ENCODE measurements around the gene NSG2.
"Not testable (repeated sequence)": the region's sequence is repeated elsewhere in the genome, so short reads cannot be mapped to it uniquely, and the experiment has no call there.

The NSG2 gene

DNA sequence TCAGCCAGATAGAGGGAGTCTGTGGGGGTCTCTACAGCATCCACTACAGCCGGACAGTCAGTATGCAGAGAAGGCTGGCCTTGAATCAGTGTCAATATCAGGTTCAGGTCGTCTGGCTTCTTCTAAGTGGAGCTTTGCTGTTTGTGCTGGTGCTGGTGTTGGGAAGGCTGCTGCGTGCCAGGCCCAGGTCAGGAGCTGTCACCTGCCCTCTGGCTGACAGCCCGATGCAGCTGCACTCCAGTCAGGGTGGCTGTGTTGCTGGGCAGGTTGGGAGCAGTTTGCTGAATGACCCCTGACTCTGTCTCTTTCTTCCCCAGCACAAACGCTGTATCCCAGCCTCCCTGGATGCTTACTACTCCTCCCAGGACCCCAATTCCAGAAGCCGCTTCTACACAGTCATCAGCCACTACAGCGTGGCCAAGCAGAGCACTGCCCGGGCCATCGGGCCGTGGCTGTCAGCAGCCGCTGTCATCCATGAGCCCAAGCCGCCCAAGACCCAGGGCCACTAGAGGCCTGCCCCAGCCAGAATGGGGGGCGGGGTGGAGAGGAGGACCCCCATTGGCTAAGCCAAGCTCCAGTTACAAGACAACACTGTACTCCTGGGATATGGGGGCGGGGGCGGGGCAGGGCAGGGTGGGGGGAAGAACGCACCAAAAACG, 61.6 kb downstream of the NSG2 start:
- no peak for DNase-seq

DNA sequence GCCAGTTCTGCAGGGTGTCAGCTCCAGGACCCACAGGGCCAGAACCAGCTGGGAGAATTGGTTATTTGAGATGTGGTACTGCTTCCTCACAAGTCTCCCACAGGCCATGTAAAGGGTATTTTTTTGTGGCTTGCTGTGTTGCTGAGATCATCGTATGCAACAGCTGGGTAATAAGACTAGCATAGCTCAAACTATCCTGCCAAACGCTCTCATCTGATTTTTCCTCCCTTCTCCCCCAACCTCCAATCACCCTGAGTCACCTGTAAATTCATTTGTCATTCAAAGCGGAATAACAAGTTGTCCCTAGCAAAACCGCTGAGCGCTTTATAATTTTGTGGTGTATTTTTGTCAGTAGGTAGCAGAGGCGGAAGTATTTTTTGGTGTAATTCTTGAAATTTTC, 63.2 kb downstream of the NSG2 start:
- no peak for DNase-seq

- DNase-seq = no peak
Measured at GRCh38 chr5:174109698-174110260, 64.3 kb downstream of the NSG2 start.

- DNase-seq = no peak
Measured at GRCh38 chr5:174110310-174110709, 64.8 kb downstream of the NSG2 start.

GRCh38 chr5:174111287-174111973, 65.9 kb downstream of the NSG2 start:
- DNase-seq = no peak

DNA sequence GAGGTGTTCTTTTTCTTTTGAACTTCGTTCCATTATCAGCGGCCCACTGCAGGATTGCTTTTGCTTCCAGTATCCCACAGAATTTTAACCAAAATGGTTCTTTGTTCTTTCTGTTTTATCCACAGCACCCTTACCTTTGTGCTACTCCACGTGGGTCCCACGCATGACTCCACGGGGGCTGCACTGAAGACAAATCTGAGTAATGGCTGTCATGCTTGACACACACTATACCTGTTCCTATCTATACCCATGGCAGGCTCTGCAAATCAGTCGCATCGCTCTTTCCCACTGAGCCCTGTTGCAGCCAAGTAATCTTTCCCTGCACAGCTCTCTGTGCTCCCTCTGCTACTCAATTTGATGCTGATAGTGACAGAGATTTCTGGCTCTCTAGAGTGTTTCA, 69.7 kb downstream of the NSG2 start:
- no peak for DNase-seq

DNA sequence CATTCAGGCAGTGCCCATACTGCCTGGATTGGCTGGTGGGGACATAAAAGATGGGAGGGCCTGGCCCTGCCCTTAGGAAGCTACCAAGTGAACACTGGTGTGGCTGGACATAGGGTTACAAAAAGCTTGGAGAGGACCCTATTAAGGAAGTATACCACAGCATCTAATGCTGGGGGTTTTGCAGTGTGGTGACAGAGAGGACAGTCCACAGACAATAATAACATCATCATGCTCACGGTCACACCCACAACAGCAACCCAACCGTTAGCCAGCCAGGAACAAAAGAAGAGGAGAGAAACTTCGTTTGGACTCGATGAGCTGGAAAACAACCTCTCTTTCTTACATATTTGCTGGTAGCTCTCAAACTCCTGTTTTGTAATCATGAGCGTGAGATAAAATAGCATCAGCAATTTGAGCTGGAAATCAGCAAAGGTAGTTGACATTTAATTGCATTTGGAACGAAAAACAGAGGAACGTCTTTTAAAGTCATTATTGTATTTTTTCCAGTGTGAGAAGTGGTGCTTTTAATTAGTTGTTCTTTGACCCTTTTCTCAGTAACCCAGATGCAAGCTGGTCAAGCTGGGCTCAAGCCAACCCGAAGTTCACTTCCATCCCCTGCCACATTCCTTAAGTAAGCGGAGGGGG, 73.4 kb downstream of the NSG2 start:
- DNase-seq = no peak

DNA sequence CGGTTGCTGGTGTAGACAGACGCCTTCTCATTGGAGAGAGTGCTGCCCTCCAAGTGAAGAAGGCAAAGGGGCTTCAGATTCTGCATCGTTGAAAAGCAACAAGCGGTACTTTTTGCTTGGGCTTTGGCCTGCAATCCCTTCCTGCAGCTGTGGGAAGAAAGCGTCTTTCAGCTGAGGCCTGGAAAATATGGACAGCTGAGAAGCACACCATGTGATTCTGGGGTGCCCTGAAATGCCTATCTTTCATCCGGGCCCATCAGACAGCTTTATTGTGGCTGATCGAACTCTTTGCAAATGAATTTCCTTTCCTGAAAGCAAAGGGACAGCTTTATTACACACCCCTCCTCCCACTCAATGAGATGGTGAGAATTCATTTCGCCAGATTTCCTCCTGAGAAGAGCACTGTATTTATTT, 74.0 kb downstream of the NSG2 start:
- DNase-seq = no peak

- DNase-seq = no peak
Measured at GRCh38 chr5:174120401-174121005, 75.0 kb downstream of the NSG2 start.

- no peak for DNase-seq
Measured at GRCh38 chr5:174134545-174134944, 89.0 kb downstream of the NSG2 start.

DNA sequence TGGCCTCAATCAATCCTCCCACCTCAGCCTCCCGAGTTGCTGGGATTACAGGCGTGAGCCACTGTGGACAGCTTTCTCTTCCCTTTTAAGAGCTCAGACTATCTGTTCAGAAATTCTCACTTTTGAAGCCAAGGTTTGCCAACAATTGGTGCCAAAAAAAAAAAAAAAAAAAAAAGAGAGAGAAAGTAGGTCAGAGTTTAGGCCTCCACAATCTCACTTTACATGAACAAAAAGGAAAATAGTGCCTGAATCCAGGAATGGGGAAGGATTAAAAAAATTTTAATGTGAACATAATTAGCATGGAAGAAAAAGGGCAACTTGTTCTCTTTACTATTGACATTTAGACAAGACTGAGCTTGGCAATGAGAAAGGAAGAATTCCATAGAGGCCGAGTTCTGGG, 94.1 kb downstream of the NSG2 start:
- no peak for DNase-seq

DNA sequence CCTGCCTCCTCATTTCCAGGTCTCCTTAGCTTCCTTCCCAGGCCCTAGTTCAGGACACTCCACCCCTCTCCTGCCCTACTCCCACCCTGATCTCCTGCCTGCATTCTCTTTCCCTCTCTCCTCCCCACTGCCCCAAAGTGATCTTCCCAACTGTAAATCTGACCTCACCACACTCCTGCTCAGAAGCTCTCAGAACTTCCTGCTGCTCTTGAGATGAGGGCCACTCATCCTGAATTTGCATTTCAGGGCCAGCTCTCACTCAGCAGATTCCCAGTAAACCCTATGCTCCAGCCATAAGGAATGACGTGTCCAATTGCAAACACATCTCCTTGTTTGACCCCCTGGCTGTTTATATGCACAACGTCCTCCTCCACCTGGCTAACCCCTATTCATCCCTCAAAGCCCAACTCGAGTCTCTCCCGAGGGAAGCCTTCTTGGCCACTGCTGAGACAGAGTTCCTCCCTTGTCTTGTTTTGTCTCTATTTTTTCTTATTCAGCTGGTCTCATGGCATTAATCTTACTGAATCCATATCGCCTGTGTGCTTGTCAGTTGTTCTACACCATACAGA, 95.0 kb downstream of the NSG2 start:
- DNase-seq = no peak

- no peak for DNase-seq
Measured at GRCh38 chr5:174141398-174141797, 95.9 kb downstream of the NSG2 start.

GRCh38 chr5:174145091-174145490, 99.6 kb downstream of the NSG2 start:
- no peak for DNase-seq

- no peak for DNase-seq
Measured at GRCh38 chr5:174145821-174146220, 100.3 kb downstream of the NSG2 start.

DNA sequence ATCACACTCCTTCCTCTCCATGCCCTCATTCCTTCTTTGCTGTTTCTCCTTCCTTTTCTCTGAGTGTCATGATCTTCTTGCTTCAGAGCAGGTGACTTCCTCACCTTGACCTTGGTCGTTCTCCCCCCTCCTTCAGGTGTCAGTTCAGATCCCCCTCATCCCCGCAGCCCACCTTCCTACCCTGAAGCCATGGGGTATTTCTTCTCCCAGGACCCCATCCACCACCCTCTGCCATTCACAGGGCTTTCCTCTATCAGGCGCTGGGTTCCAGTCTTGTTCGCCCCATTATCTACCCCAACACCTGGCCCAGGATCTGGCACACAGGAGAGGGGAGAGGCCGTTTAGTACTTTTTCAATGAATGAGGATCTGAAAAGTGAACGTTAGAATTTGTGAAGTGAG, 101.0 kb downstream of the NSG2 start:
- no peak for DNase-seq

DNA sequence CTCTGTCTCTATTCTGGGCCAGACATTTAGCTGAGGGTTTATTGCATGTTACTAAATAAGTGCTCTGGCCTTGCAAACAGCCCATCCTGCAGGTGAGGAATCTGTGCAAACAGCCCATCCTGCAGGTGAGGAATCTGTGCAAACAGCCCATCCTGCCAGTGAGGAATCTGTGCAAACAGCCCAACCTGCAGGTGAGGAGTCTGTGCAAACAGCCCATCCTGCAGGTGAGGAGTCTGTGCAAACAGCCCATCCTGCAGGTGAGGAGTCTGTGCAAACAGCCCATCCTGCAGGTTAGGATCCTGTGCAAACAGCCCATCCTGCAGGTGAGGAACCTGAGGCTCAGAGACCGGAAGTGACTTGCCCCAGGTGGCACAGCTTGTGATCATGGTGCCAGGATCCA, 101.5 kb downstream of the NSG2 start:
- not testable (repeated sequence) for DNase-seq

DNA sequence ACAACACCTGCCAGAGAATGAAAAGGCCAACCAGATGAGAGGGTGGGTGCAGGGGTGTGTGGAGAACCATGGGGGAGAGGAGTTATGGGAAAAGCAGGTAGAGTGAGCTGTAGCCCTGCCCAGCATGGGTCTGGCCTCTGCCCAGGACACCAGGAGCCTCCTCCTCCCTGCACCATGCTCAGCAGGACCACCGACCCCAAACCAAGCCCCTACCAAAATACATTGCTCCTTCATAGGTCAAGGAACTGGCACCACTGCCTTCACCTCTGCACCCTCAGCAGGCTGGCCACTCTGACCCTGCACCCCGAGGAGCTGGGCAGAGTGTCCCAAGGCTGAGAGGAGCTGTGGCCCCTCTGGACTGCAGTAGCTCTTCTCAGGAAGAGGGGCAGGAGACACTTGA, 102.0 kb downstream of the NSG2 start:
- no peak for DNase-seq

DNA sequence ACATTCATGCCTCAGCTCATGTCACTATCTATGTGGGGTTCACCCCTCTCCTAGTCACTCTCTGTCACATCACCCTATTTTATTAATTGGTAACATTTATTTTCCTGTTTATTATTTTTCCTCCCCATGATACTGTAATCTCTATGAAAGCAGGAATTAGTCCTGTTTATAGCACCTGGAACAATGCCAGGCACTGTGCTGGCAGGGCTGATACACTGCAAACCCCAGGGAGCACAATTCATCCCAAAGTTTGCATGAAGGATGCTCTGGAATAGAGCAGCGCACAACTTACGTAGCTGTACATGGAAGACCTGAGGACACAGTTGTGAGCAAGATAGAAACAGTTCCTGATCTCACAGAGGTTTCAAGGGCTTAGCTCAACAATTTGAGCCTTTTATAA, 103.2 kb downstream of the NSG2 start:
- no peak for DNase-seq

DNA sequence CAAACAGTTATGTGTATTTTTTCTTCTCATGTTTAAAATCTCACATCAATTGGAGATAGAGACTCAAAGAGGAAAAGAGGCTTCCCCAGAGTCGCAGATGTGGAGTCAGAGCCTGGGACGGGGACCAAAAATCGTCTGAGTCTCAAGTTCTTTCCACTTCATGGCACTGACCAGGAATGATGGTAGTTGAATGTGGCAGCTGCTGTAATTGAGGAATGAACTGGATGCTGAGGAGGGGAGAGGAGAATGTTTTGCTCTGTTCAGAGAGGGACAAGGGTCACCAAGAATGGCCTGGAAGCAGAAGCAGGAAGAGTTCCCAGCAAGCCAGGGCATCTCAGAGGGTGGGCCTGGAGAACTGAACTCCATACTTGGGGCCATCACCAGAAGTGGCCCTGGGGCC, 103.9 kb downstream of the NSG2 start:
- no peak for DNase-seq

DNA sequence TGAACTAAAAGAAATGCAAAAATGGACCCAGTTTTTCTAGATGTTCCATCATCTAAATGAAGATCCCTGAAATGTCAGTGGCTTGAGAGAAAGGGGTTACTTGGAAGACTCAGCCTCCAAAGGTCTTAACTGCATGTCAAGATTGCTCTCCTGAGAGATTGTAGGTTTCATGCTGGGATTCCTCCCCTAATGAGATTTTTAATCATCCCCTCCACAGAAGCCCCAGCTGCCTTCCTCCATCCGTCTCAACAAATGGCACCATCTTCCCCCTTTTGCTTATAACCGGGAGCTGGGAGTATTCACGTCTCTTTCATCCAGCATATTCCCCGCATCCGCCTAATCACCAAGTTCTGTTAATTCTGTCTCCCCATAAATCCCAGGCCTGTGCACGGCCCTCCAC, 104.5 kb downstream of the NSG2 start:
- DNase-seq = no peak

GRCh38 chr5:174151599-174152181, 106.2 kb downstream of the NSG2 start:
- DNase-seq = no peak

- no peak for DNase-seq
Measured at GRCh38 chr5:174154559-174154958, 109.1 kb downstream of the NSG2 start.
